Measurements from ENCODE around the gene MMAA. TPM values are rescaled to one million over a fixed set of nuclear protein-coding genes. Genes with fewer than 3 reads are reported as not detected.

Gene MMAA
- total and polyA plus RNA-seq, 9 donors, result 4.4 to 7.8 (median 6.3) TPM

DNA sequence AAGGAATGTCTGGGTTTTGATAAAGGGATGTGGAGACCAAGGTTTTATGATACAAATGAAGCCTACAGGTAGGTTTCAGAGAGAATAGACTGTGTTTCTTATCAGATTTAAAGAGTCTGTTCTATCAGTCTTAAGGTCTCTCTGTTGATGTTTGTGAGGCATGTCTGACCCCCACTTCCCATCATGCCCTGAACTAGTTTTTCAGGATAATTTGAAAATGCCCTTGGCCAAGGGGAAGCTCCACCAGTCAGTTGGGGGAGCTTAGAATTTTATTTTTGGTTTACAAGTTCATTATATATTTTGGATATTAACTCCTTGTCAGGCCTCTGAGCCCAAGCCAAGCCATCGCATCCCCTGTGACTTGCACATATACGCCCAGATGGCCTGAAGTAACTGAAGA, 79.3 kb downstream of the MMAA start:
- Histone ChIP-seq H3K9me3 (replicated peaks; ENCODE audit: control insufficient read depth, low read depth, low read length) (no peaks in the 10 kb centered on the region), H3K27me3 (ENCODE audit: control insufficient read depth, insufficient read depth, low read length) (no peaks in the 10 kb centered on the region), H3K4me3 (ENCODE audit: low read length) (no peak overlapping the region), H3K4me1 (ENCODE audit: control insufficient read depth, insufficient read depth, low read length) (no peaks in the 10 kb centered on the region), H3K27ac (ENCODE audit: low read length) (no peak overlapping the region), H3K36me3 (ENCODE audit: control insufficient read depth, insufficient read depth, low read length) (no peaks in the 10 kb centered on the region)
- DNase-seq, result no peak
- WGBS (ENCODE audit: insufficient coverage), result no CpG with 5 or more reads among the region's 2 CpGs

DNA sequence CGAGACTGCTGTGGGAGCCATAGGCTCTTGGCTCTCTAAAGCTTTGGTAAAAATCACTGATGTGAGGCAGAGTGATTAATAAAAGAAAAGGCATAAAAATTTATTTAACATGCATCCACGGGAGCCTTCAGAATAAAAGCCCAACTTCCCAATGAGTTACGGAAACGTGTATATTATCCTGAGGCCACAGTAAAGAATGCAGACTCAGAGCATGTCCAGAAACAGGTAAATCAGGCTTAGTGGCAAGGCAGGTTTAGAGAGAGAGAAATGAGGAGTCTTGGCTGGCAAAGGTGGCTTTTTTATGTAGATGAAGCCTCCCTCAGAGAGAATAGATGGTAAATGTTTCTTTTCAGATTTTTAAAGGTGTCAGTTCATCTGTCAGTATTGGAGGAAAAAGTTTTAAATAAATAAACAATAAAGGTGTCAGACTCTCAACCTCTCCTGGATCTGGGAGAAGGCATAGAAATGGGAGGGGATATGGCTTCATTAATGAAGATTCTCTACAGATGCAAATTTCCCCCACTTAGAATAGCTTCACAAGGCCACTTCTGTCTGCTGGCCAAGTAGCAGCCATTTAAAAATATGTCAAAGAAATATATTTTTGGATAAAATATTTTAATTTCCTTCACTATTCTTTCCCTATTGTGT, 84.8 kb downstream of the MMAA start:
- no peaks in the 10 kb centered on the region for H3K4me1 ChIP-seq (ENCODE audit: control insufficient read depth, insufficient read depth, low read length)
- no peaks in the 10 kb centered on the region for H3K9me3 ChIP-seq (replicated peaks; ENCODE audit: control insufficient read depth, low read depth, low read length)
- H3K4me3 ChIP-seq (ENCODE audit: low read length), result no peak overlapping the region
- no peaks in the 10 kb centered on the region for H3K27me3 ChIP-seq (ENCODE audit: control insufficient read depth, insufficient read depth, low read length)
- no peak for DNase-seq
- WGBS (ENCODE audit: insufficient coverage), result 58% methylated on average over 3 of the region's 4 CpGs
- H3K27ac ChIP-seq (ENCODE audit: low read length), result no peak overlapping the region
- no peaks in the 10 kb centered on the region for H3K36me3 ChIP-seq (ENCODE audit: control insufficient read depth, insufficient read depth, low read length)

DNA sequence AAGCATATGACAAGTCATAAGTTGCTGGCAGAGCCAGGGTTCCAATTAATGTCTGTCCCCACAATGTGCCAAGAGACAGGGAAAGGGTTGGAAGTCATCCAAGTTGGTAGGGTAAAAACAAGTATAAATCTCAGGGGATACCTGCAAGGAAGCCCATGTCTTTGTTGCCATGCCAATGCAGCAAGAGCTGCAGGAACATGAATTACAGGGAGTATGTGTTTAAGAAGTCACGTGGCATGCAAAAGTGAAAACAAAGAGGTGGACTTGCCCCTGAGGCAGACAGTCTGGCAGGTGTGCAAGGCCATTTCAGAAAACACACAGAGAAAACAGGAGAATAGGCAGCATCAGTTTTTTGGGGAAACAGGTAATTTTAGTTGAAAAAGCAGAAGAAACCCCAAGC, 90.2 kb downstream of the MMAA start:
- no peak for DNase-seq
- Histone ChIP-seq H3K9me3 (replicated peaks; ENCODE audit: control insufficient read depth, low read depth, low read length) (peaks cover 7% of the 10 kb centered on the region), H3K36me3 (ENCODE audit: control insufficient read depth, insufficient read depth, low read length) (no peaks in the 10 kb centered on the region), H3K27me3 (ENCODE audit: control insufficient read depth, insufficient read depth, low read length) (no peaks in the 10 kb centered on the region), H3K27ac (ENCODE audit: low read length) (no peak overlapping the region), H3K4me1 (ENCODE audit: control insufficient read depth, insufficient read depth, low read length) (no peaks in the 10 kb centered on the region), H3K4me3 (ENCODE audit: low read length) (no peak overlapping the region)
- WGBS (ENCODE audit: insufficient coverage), result 80% methylated on average over 1 of the region's 1 CpG

Other genes starting within 250 kb of the MMAA start
- 54.4 TPM for gene SMAD1, start 137.5 kb upstream of the MMAA start, total RNA-seq
- 10 to 100 TPM; 49.2 to 74.9 (median 64.4) TPM for gene SMAD1, start 137.5 kb upstream of the MMAA start, polyA plus RNA-seq (ENCODE audit: insufficient read depth in 1 of 8, insufficient read length in 8 of 8, low replicate concordance in 1 of 8)
- not detected for gene C4orf51, start 60.8 kb downstream of the MMAA start, total RNA-seq
- gene C4orf51, start 60.8 kb downstream of the MMAA start, polyA plus RNA-seq (ENCODE audit: insufficient read depth in 1 of 8, insufficient read length in 8 of 8, low replicate concordance in 1 of 8), result not detected